Suprapubic skin (tissue), 4 donors: ENCODE results near the gene GPRC5A. TPM values are rescaled to one million over a fixed set of nuclear protein-coding genes. Genes with fewer than 3 reads are reported as not detected.
"Not testable (repeated sequence)": the region's sequence is repeated elsewhere in the genome, so short reads cannot be mapped to it uniquely, and the experiment has no call there.

ENCODE experiments used
- DNase-seq, 2 donors: peaks; one replicate each; pipeline ENCODE4 v3.0.0-alpha.2; 2019; ENCODE audit warnings: low spot score in 2 of 2
- H3K27ac ChIP-seq: fragments of 200-600 bp; sonication (generic); one replicate; pipeline ENCODE4 v1.5.1; 2019
- H3K27me3 ChIP-seq: fragments of 200-600 bp; sonication (generic); one replicate; pipeline ENCODE4 v1.5.1; 2019
- H3K36me3 ChIP-seq: fragments of 200-600 bp; sonication (generic); one replicate; pipeline ENCODE4 v1.5.1; 2019
- H3K4me1 ChIP-seq: fragments of 200-600 bp; sonication (generic); one replicate; pipeline ENCODE4 v1.5.1; 2019
- H3K4me3 ChIP-seq: fragments of 200-600 bp; sonication (generic); one replicate; pipeline ENCODE4 v1.5.1; 2019; ENCODE audit warnings: mild to moderate bottlenecking
- H3K9me3 ChIP-seq: fragments of 200-600 bp; sonication (generic); one replicate; pipeline ENCODE4 v1.5.1; 2019
- CTCF ChIP-seq, 2 donors: fragments of 200-600 bp in 1 of 2; fragments of 450-650 bp in 1 of 2; sonication (generic) in 1 of 2; IDR thresholded peaks; one replicate each; pipeline ENCODE4 v1.5.1; 2016 to 2019; ENCODE audit warnings: antibody characterized with exemption in 2 of 2, mild to moderate bottlenecking in 1 of 2, moderate library complexity in 1 of 2
- EP300 ChIP-seq: sonication (generic); formaldehyde crosslinking; IDR thresholded peaks from one replicate; pipeline ENCODE4 v1.6.1; 2017; ENCODE audit warnings: antibody characterized with exemption
- POLR2A ChIP-seq, 2 donors: fragments of 450-650 bp; IDR thresholded peaks; one replicate each; pipeline ENCODE4 v1.6.1; 2017; ENCODE audit warnings: antibody characterized with exemption in 2 of 2, mild to moderate bottlenecking in 2 of 2, moderate library complexity in 2 of 2
- POLR2AphosphoS5 ChIP-seq, 3 donors: sonication (generic); formaldehyde crosslinking; IDR thresholded peaks; one replicate each; pipeline ENCODE4 v1.6.1; 2017; ENCODE audit warnings: antibody characterized with exemption in 3 of 3
- WGBS: methylation state at CpG from one replicate; pipeline ENCODE4 v1.1.5; 2018; 5-methylcytosine and 5-hydroxymethylcytosine counted together
- total RNA-seq, 4 donors: library from RNA; depleted of rRNA; stranded (reverse); fragments of >200 nt; gene quantifications; one replicate each; pipeline ENCODE4 v1.1.0, GENCODE V29; 2016

The GPRC5A gene
- total RNA-seq: 10 to 100 TPM in 1 of 4 donors, 1 to 10 TPM in 3; 4.0 to 11.0 (median 7.2) TPM

DNA sequence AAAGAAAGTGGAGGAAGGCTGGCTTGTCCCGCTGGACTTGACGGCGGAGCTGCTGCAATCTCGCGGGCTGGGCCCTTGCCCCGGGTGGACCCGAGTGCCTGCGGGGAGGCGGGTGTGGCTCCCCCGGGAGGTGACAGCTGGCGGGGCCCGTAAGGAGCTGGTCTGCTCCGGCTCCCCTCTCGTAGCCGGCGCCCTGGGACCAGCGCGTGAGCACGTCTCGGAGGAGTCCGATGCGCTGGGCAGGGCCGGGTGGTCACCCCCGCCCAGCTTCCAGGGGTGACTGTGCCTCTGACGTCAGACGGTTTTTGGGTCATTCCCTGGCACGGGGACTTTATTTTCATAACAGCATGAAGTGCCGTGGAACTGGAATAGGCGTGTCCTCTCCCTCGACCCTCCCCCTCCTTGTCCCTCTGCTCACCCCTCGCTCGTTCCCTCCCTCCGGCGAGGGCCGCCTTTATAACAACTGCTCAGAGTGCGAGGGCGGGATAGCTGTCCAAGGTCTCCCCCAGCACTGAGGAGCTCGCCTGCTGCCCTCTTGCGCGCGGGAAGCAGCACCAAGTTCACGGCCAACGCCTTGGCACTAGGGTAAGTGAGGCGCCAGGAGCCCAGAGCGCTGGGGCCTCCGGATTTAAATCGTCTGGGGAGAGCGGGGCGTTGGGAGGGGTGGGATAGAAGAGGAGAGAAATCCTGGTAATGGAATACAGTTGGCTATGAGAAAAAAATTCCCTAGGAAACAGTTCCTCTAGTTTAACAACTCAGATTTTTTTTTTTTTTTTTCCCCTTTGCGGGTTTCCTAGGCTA, at the start of gene GPRC5A:
TSS of gene GPRC5A (plus strand) at position 483 of the 801 bp plus-strand sequence. CDS start 16,688 bp downstream, outside the sequence.
- no peaks in the 10 kb centered on the region for H3K36me3 ChIP-seq
- TF ChIP-seq POLR2A (IDR thresholded peaks at IDR 0.05) (peak in 1 of 2 donors; percentile 85), CTCF (IDR thresholded peaks at IDR 0.05) (no peak), EP300 (no peak), POLR2AphosphoS5 (IDR thresholded peaks at IDR 0.05) (peak in 1 of 3 donors; percentile 27)
- DNase-seq: peak; percentile 92 to 95
- no peaks in the 10 kb centered on the region for H3K9me3 ChIP-seq
- peaks cover 24% of the 10 kb centered on the region for H3K4me1 ChIP-seq
- H3K4me3 ChIP-seq: peak within 1 kb of the TSS; percentile 56
- H3K27ac ChIP-seq: peak within 1 kb of the TSS; percentile 78
- WGBS: 2% methylated on average over 21 of the region's 50 CpGs
- H3K27me3 ChIP-seq: peaks cover 4% of the 10 kb centered on the region

GRCh38 chr12:12845794-12846243, 45.5 kb upstream of the GPRC5A start:
- no peaks in the 10 kb centered on the region for H3K36me3 ChIP-seq
- no peak overlapping the region for H3K4me3 ChIP-seq
- no peak for DNase-seq
- no peak overlapping the region for H3K27ac ChIP-seq
- no peaks in the 10 kb centered on the region for H3K27me3 ChIP-seq
- H3K4me1 ChIP-seq: no peaks in the 10 kb centered on the region
- TF ChIP-seq CTCF (IDR thresholded peaks at IDR 0.05) (no peak), POLR2AphosphoS5 (IDR thresholded peaks at IDR 0.05) (no peak), EP300 (no peak), POLR2A (IDR thresholded peaks at IDR 0.05) (no peak)
- H3K9me3 ChIP-seq: no peaks in the 10 kb centered on the region
- 75% methylated on average over 4 of the region's 4 CpGs for WGBS

GRCh38 chr12:12846780-12847179, 44.6 kb upstream of the GPRC5A start:
- WGBS: 94% methylated on average over 3 of the region's 3 CpGs
- not testable (repeated sequence) for H3K27me3 ChIP-seq, DNase-seq

GRCh38 chr12:12853435-12853834, 37.9 kb upstream of the GPRC5A start:
- DNase-seq: no peak
- Histone ChIP-seq H3K36me3 (no peaks in the 10 kb centered on the region), H3K27me3 (no peaks in the 10 kb centered on the region), H3K4me1 (no peaks in the 10 kb centered on the region), H3K9me3 (peaks cover 3% of the 10 kb centered on the region), H3K4me3 (no peak overlapping the region), H3K27ac (no peak overlapping the region)
- 55% methylated on average over 3 of the region's 3 CpGs for WGBS
- TF ChIP-seq CTCF (IDR thresholded peaks at IDR 0.05) (no peak), POLR2A (IDR thresholded peaks at IDR 0.05) (no peak), POLR2AphosphoS5 (IDR thresholded peaks at IDR 0.05) (no peak), EP300 (no peak)

More at GRCh38 chr12:12846780-12847179, 44.6 kb upstream of the GPRC5A start:
- not testable (repeated sequence) for H3K36me3 ChIP-seq, H3K4me1 ChIP-seq, H3K9me3 ChIP-seq, H3K27ac ChIP-seq, H3K4me3 ChIP-seq

GRCh38 chr12:12859690-12860089, 31.7 kb upstream of the GPRC5A start:
- no peak overlapping the region for H3K4me3 ChIP-seq
- H3K36me3 ChIP-seq: no peaks in the 10 kb centered on the region
- no peaks in the 10 kb centered on the region for H3K27me3 ChIP-seq
- TF ChIP-seq POLR2A (IDR thresholded peaks at IDR 0.05) (no peak), POLR2AphosphoS5 (IDR thresholded peaks at IDR 0.05) (no peak), EP300 (no peak), CTCF (IDR thresholded peaks at IDR 0.05) (no peak)
- H3K4me1 ChIP-seq: no peaks in the 10 kb centered on the region
- H3K9me3 ChIP-seq: no peaks in the 10 kb centered on the region
- 46% methylated on average over 1 of the region's 1 CpG for WGBS
- no peak overlapping the region for H3K27ac ChIP-seq
- no peak for DNase-seq
